ENCODE data around the gene WDR37.
"Not testable (repeated sequence)": the region's sequence is repeated elsewhere in the genome, so short reads cannot be mapped to it uniquely, and the experiment has no call there.

Gene WDR37

GRCh38 chr10:1155791-1156615 lies 99.8 kb downstream of the WDR37 start:
- no peak for DNase-seq

DNA sequence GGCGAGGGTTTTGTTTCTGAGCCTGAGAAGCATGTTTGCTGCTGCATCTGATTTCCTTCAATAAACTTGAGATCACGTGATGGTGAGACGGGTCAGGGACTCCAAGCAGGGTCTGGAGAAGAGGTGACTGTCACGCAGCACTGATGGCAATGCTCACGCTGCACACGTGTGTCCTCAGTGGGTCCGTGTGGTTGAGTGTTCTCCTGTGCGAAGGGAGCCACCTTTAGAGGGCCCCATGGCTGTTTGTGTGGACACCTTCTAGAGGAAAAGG lies 100.4 kb downstream of the WDR37 start:
- DNase-seq, result no peak

DNA sequence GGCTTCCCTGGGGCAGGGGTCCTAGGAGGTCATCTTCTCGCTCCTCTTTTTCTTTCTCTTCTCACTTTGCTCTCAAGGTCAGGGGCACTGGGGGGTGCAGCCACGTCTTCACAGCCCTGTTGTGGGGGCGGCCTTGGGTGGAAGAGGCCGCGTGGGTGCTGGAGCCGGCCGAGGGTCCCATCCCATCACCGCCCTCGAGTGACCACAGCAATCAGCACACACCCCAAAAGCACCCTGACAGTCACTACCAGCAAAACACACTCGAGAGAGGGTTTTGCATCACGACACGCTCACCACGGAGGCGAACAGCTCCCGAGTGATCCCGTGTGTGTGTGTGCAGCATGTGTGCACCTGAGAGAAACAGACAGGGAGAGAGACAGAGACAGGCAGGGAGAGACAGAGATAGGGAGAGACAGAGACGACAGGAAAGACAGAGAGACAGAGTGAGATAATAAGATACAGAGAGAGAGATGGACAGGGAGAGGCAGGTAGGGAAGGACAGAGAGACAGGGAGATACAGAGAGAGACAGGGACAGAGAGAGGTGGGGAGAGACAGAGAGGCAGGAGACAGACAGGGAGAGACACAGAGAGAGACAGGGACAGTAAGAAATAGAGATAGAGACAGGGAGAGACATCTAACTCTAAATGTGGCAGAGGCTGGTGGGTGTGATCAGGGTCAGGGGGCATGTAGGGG lies 100.9 kb downstream of the WDR37 start:
- DNase-seq, result no peak

- no peak for DNase-seq
These were observed 101.4 kb downstream of the WDR37 start for GRCh38 chr10:1157615-1157933.

GRCh38 chr10:1158066-1158465 lies 101.9 kb downstream of the WDR37 start:
- no peak for DNase-seq

DNA sequence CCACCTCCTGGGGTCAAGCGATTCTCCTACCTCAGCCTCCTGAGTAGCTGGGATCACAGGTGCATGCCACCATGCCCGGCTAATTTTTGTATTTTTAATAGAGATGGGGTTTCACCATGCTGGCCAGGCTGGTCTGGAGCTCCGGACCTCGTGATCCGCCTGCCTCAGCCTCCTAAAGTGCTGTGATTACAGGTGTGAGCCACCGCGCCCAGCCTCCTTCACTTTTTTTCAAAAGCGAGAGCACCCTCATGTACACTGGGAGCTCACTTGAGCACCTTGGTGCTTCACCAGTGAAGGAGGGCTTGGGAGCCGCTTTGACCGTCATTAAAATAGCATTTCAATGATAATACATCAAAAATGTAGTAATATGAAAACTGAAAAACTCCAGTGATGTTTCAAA lies 102.4 kb downstream of the WDR37 start:
- DNase-seq, result not testable (repeated sequence)

DNA sequence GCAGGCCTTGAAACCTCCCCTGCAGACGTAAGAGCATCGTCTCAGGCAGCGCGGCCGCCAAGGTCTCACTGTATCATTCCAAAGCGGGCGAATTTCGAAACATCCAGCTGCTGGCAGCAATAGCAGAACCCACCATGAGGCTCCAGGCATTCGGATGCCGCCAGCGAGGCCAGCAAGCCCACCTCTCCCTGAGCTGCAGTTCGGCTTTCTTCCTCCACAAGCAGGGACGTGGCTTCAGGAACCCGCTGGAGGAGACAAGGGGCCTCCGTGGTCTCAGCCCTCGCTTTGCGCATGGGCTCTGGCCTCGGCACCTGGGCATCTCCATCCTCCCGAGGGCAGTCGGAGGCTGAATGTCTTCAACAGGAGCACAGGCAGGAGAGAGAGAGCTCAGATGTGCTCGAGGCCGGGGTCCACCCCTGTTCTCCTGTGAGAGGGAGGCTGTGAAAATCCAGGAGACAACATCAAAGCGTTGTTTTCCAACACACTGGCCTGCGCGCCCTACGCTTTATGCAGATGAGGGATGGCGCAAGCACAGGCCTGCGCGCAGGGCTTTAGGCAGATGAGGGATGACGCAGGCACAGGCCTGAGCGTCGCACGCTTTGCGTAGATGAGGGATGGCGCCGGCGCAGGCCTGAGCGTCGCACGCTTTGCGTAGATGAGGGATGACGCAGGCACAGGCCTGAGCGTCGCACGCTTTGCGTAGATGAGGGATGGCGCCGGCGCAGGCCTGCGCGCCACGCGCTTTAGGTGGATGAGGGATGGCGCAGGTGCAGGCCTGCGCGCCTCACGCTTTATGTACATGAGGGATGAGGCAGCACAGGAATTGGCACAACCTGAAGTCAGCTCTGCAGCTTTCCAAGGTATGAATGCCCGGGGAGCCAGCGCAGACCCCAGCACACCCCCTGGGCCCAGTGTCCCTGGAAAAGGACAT lies 103.2 kb downstream of the WDR37 start:
- no peak for DNase-seq

- no peak for DNase-seq
These were observed 104.6 kb downstream of the WDR37 start for GRCh38 chr10:1160561-1161314.

- DNase-seq, result not testable (repeated sequence)
These were observed 105.1 kb downstream of the WDR37 start for GRCh38 chr10:1161315-1161673.

- DNase-seq, result no peak
These were observed 106.5 kb downstream of the WDR37 start for GRCh38 chr10:1162481-1163203.

DNA sequence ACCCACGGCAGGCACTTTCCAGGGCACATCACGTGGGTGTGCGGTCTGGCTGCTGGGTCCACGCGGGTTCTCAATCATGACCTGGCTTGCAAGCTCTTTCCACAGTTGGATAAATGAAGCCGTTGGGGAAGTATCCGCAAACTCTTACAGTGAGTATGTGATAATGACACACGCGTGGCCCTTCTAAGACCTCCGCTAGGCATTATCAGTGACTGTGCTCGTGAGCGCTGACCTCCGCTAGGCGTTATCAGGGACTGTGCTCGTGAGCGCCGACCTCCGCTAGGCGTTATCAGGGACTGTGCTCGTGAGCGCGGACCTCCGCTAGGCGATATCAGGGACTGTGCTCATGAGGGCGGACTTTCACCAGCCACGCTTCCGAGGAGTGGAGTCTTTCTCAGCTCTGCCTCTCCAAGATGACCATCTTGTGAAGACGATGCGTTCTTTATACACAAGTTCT lies 107.0 kb downstream of the WDR37 start:
- DNase-seq, result no peak

DNA sequence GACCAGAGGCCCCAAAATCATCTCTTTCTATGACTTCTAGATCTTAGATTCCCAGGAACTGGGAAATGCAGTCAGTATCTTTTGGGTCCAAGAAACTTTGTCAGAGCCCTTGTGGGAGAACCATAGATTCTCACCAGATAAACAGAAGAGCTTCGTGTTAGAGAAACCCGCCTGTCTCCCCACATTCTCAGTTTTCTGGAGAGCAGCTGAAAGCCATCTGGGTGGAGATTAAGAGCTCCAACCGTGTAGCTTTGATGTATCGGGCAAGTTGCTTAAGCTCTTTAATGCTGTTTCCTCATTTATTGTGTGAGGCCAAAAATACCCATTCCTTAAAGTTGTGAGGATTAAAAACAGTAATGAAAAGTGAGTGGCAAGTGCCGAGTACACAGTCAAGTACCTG lies 107.6 kb downstream of the WDR37 start:
- no peak for DNase-seq

DNA sequence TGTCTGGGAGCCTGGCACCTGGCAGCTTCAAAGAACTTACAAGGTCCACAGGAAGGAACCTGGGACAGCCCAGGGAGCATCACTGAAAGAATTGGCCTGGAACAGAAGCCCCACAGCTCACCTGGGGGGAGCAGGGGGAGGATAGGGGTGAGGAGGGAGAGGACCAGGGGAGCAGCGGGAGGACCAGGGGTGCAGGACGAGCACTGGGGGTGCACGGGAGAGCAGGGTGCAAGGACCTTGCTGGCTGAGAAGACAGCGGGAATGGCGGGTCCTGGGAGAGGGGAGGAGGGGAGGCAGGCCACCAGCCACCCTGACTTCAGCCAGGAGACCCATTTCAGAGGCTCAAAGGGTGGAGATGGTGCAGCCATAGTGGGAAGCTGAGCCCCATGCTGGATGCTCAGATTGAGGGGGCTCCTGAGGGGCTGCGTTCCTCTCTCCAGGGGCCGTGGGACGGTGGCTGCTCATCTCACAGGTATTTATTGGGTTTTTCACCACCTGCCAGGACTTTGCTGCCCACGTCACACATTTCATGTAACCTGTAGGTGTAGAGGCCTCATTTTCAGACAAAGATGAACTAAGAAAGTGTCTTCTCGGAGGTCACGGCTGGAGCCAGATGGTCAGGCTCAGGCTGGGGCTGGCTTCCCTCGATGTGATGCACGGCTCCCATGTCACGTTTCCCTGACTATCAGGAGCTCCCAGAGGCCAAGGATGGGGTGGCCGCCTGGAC lies 110.1 kb downstream of the WDR37 start:
- DNase-seq, result no peak

DNA sequence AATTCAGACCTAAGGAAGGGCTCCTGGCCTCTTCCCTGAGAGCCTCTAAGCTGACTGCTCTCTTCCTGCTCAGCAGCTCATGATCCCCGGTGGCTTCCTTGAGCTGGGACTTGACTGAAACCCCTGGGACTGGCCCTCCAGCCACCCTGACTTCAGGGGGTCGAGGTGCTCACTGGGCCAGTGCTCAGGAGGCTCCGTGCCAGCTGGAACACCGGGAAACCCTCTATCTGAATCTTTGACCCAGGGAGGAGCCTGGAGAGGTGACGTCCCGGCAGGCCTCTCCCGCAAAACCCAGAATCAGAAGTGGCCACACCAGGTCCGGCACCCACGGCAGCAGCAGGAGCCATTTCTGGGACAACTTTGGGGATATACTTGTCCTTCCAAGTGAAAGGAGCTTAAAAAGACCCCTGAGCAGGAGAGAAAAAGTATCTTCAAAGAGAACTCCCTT lies 110.7 kb downstream of the WDR37 start:
- no peak for DNase-seq

DNA sequence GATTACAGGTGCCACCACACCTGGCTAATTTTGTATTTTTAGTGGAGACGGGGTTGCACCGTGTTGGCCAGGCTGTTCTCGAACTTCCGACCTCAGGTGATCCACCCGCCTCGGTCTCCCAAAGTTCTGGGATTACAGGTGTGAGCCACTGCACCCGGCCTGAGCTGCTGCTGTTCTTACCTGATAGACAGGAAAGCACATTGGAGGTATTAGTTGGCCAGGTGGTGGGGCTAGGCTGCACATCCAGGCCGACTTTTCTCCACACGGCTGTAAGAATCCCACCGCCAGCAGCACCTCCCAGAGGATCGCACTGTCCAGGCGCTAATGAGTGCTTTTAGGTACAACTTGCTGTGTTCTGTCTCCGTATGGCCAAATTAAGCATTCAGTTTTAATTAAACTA lies 112.6 kb downstream of the WDR37 start:
- DNase-seq, result no peak

GRCh38 chr10:1169186-1169885 lies 113.2 kb downstream of the WDR37 start:
- DNase-seq, result no peak

- DNase-seq, result no peak
These were observed 114.0 kb downstream of the WDR37 start for GRCh38 chr10:1169981-1170866.

DNA sequence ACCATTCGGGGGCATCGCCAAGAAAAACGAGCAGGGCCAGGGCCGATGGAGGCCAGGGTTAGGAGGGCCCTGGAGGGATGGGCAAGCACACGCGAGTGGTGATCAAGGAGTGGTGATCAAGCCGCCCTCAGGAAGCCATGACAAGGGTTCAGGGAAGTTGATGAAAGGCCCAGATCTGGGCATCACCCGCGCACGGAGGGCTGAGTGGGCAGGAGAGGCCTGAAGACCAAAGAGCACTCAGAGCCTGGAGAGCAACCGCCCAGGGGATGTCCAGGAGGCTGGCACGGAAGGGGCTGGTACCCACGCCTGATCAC lies 114.6 kb downstream of the WDR37 start:
- DNase-seq, result no peak

GRCh38 chr10:1171182-1171581 lies 115.0 kb downstream of the WDR37 start:
- no peak for DNase-seq

GRCh38 chr10:1171586-1171985 lies 115.4 kb downstream of the WDR37 start:
- DNase-seq, result no peak
